ENCODE data around the gene ZNF75A. TPM values are rescaled to one million over a fixed set of nuclear protein-coding genes. Genes with fewer than 3 reads are reported as not detected.

ZNF75A gene
- total and polyA plus RNA-seq, 9 of the 15 experiments (the other 6 are each of a cell fraction or from before 2014, with no cell fraction given) = 7.2 to 24.5 (median 17.1) TPM

- TF ChIP-seq ZNF609 (CRISPR knock-in tag; IDR thresholded peaks at IDR 0.05; ENCODE audit: borderline replicate concordance) = no peak
- no peak for TF ChIP-seq BRF2 (IDR thresholded peaks at IDR 0.05; ENCODE audit: borderline replicate concordance, insufficient read depth, insufficient read length)
- no peak for TF ChIP-seq MTF1 (CRISPR knock-in tag; IDR thresholded peaks at IDR 0.05; ENCODE audit: borderline replicate concordance)
- no peak for TF ChIP-seq IRF9 (tag; IDR thresholded peaks at IDR 0.05)
- peak; percentile 78 for TF ChIP-seq TFAP4 (CRISPR knock-in tag; IDR thresholded peaks at IDR 0.05; ENCODE audit: borderline replicate concordance)
- peak; percentile 90 for TF ChIP-seq ELF1 (tag; IDR thresholded peaks at IDR 0.05)
- TF ChIP-seq RREB1 (CRISPR knock-in tag; IDR thresholded peaks at IDR 0.05) = no peak
- no peak for TF ChIP-seq U2AF2 (optimal IDR thresholded peaks at IDR 0.05; ENCODE audit: low read depth, low read length)
- no peak for TF ChIP-seq SETDB1 (IDR thresholded peaks at IDR 0.05; ENCODE audit: low read length)
- no peak for TF ChIP-seq ZBTB1 (CRISPR knock-in tag; IDR thresholded peaks at IDR 0.05; ENCODE audit: borderline replicate concordance, low read depth)
- no peak for TF ChIP-seq DLX4 (CRISPR knock-in tag; IDR thresholded peaks at IDR 0.05)
Measured at GRCh38 chr16:3282730-3283542, 22.4 kb upstream of the ZNF75A start, which contains the start of gene ZNF263 (continued).
